GM13977 (cell line): ENCODE data around the gene WBP2NL.

Experiments used
- DNase-seq: peaks from one replicate; pipeline ENCODE4 v3.0.0; 2012; ENCODE audit warnings: low spot score
- in situ Hi-C: fragments of 300-500 bp; cut with MboI; formaldehyde crosslinking; loops from one replicate; pipeline ENCODE4 v1.12.0; 2022; ENCODE audit warnings: low sequenced_read_pairs, low pct_unique_long_range_greater_than_20kb, mixed read lengths, inconsistent platforms; ENCODE audit not compliant: unreplicated experiment
- TF ChIP-seq, protein P1 (sequence below): IDR thresholded peaks from 2 replicates; pipeline ENCODE4 v1.5.1; 2012; ENCODE audit warnings: mild to moderate bottlenecking, control low read depth; ENCODE audit not compliant: insufficient read depth; ENCODE audit errors: extremely low read depth, missing control alignments

The WBP2NL gene

DNA sequence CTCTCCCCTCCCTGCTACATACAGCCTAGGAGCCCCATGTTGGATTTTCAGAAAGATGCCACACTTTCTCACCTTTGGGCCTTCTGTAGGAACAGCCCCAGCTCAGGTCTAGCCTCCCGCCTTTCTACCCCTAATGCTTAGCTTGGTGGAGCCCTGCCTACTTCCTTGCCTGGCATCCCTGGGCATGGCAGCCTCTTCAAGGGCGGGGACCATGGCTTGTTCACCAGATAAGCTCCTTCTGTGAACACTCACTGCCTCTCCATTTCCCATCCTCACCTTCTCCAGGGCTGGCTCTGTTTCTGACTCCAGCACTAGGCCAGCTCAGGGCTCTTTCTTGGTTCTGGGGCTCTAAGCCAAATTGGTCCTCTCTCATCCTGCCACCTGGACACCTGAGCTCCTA, 28.0 kb upstream of the WBP2NL start:
- TF ChIP-seq, protein P1, sequence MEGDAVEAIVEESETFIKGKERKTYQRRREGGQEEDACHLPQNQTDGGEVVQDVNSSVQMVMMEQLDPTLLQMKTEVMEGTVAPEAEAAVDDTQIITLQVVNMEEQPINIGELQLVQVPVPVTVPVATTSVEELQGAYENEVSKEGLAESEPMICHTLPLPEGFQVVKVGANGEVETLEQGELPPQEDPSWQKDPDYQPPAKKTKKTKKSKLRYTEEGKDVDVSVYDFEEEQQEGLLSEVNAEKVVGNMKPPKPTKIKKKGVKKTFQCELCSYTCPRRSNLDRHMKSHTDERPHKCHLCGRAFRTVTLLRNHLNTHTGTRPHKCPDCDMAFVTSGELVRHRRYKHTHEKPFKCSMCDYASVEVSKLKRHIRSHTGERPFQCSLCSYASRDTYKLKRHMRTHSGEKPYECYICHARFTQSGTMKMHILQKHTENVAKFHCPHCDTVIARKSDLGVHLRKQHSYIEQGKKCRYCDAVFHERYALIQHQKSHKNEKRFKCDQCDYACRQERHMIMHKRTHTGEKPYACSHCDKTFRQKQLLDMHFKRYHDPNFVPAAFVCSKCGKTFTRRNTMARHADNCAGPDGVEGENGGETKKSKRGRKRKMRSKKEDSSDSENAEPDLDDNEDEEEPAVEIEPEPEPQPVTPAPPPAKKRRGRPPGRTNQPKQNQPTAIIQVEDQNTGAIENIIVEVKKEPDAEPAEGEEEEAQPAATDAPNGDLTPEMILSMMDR = no peak
- no peak for DNase-seq
- in situ Hi-C loops = loop anchor here (25.0 kb wide), 1 partner anchor 467 kb away; the partner anchor contains the start of gene NFAM1

DNA sequence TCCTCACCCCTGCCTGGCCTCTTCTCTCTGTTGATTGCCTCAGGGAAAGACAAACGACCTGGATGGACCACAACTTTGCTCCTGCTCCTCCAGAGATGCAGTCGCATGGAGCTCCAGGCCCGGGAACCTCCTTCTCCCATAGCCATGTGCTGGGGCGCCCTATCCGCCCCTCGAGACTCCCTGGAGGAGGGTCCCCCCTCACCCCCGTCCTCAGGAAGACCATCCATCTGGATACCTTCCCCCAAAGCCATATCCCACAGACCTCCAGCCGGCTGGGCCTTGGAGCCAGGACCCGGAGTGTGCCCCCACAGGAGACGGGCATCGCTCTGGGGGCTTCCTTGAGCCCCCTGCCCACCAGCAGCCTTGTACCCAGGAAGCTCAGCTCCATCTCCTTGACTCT, 27.2 kb upstream of the WBP2NL start:
- TF ChIP-seq, protein P1 = no peak
- in situ Hi-C loops = loop anchor here (25.0 kb wide), 1 partner anchor 466 kb away; the partner anchor contains the start of gene NFAM1
- DNase-seq = no peak

DNA sequence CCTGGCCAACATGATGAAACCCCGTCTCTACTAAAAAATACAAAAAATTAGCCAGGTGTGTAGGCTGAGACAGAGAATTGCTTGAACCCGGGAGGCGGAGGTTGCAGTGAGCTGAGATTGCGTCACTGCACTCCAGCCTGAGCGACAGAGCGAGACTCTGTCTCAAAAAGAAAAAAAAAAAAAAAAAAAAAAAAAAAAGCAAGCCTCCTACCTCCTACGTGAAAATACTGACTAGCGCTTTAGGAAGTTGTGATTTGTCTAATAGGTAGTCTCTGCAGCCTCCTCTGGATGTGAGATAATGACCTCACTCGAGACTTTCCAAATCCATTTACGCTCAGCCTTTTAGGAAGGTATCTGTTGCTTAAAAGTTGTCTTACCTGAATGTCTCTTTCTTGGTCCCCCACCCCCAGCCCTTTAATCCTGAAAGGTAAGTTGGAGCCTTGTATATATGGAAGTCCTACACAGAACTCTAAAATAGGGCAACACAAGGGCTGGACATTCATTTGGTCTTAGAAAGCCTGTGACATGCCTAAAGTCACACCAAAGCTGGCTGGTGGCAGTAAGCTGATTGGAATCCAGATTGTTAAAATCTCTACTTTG, 23.8 kb upstream of the WBP2NL start:
- TF ChIP-seq, protein P1 = no peak
- in situ Hi-C loops = loop anchor here (25.0 kb wide), 1 partner anchor 463 kb away; the partner anchor contains the start of gene NFAM1

DNA sequence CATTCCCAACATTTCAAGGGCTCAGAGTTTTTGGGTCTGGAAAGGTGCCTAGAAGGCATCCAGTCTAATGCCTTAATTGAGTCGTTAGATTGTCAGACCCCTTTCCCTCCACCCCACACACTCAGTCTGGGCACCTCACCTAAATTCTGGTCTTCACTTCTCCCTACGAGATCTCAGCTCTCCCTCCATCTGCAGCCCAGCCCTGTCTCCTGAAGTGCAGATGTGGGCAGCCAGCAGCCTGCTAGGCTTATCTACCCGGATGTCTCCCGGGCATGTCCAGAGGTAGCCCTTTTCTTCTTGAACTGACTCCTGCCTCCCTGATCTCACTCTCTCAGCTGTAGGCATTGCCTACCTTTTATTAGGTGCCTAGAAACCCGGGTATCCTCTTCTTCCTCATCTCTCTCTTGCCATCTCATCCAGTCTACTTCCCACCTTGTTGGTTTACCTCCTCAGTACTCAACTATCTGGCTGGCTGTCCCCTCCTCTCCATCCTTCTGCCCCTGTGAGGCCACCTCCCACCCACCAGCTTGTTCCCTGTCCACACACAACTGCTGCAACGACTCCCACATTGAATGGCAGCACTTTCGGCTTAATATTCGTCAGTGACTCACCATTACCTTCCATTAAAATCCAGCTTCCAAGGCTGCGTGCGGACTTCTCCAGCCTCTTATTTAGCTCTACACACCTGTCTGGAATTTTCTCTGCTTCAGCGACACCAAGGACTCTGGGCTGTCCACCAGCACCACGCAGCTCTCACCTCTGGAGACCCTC, 23.1 kb upstream of the WBP2NL start:
- in situ Hi-C loops = no loop called here
- no peak for DNase-seq

More for the DNA sequence above, 23.8 kb upstream of the WBP2NL start:
- DNase-seq = peak; percentile 68

DNA sequence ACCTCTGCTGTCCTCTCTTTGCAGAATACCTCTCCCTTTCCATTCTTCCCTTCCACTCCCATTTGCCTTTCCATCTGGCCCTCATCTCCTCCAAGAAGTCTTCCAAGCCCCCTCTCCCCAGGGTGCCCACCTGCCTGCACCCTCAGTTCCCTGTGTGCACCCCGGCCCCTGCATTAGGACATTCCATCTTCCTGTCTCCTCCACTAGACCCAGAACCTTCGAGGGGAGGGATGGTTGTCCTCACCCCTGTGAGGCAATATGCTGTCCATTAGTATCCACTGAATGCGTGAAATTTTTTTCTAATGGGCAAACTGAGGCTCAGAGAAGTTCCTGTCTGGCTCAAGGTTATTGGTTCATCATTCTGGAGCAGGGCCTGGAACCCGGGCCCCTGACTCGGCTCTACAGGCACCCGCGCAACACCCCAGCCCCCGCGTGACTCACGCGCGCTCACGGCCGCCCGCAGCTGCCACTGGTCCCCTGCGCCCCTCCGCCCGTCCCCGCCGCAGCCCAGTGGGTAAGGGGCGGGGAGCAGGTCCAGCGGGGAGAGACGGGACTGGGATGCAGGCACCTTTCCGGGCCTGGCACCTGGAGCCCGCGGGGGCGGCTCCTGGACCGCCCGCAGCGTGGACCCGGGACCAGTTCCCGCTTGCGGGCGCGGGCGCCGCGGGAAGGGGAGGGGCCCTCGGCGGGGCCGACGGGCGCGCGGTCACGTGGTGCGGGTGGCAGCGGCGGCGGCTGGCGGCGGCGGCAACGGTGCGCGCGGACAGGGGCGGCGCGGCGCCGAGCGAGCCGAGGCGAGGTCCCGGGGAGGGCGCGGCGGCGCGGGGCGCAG, 22.3 kb upstream of the WBP2NL start:
- TF ChIP-seq, protein P1 = no peak
- peak; percentile 72 for DNase-seq
- in situ Hi-C loops = no loop called here

More for the DNA sequence above, 23.1 kb upstream of the WBP2NL start:
- TF ChIP-seq, protein P1 = no peak

DNA sequence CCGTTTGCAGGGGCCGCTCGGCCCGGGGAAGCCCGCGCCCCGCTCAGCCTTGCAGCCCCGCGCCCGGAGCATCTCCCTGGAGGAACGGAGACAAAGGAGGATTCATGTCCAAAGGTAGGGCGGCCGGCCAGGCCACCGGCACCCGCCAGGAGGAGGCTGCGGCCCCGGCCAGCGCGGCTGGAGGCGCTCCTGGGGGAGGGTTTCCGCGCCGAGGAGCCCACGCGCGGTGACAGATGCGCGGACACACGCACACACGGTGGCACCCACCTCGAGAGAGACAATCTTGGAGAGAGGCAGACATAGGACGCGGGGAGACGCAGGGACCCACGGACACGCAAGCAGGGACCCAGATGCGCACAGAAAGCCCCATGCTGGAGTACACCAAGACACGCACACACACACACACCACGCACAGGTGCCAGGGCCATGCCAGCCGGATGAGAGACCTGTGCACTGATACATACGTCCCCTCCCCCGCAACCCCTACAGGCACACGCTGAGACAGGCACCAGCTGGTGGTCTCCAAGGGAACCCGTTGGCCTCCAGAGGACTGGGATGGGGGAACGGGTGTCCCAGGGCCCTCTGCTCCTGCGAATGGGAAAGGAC, 21.5 kb upstream of the WBP2NL start:
- in situ Hi-C loops = no loop called here
- no peak for DNase-seq
- TF ChIP-seq, protein P1 = no peak
